Hepatocyte (in vitro differentiated cells): ENCODE results near the gene SLC8A1.

Experiments used
- CTCF ChIP-seq: fragments of 200-600 bp; sonication (generic); IDR thresholded peaks from 2 replicates; pipeline ENCODE4 v1.5.1; 2016; ENCODE audit warnings: antibody characterized with exemption, mild to moderate bottlenecking; ENCODE audit not compliant: poor library complexity
- EZH2 ChIP-seq: fragments of 200-600 bp; sonication (generic); IDR thresholded peaks from 2 replicates; pipeline ENCODE4 v1.6.1; 2016; ENCODE audit warnings: antibody characterized with exemption, mild to moderate bottlenecking, borderline replicate concordance
- EZH2phosphoT487 ChIP-seq: fragments of 200-600 bp; sonication (generic); IDR thresholded peaks from one replicate; pipeline ENCODE4 v1.6.1; 2018; ENCODE audit warnings: antibody characterized with exemption, mild to moderate bottlenecking, low read depth, moderate library complexity; ENCODE audit not compliant: unreplicated experiment, severe bottlenecking

GRCh38 chr2:40274270-40274669 is 177.6 kb downstream of the SLC8A1 start:
- no peak for TF ChIP-seq EZH2phosphoT487
- TF ChIP-seq CTCF, result no peak
- no peak for TF ChIP-seq EZH2
